GM21526 (cell line): ENCODE results near the gene ADD1.
"Not testable (repeated sequence)": the region's sequence is repeated elsewhere in the genome, so short reads cannot be mapped to it uniquely, and the experiment has no call there.

Source experiments
- ATAC-seq: cut with Tn5 transposase; IDR thresholded peaks from one replicate; pipeline ENCODE4 v1.9.1; 2021; ENCODE audit warnings: moderate library complexity; ENCODE audit not compliant: unreplicated experiment, low FRiP score

Gene ADD1

GRCh38 chr4:2940267-2941137 is 96.9 kb downstream of the ADD1 start:
- ATAC-seq = no peak

- no peak for ATAC-seq
These were observed 97.7 kb downstream of the ADD1 start for GRCh38 chr4:2941138-2942036.

- ATAC-seq = no peak
These were observed 98.4 kb downstream of the ADD1 start for GRCh38 chr4:2942037-2942531.

GRCh38 chr4:2942532-2943363 is 99.1 kb downstream of the ADD1 start:
- ATAC-seq = no peak

- ATAC-seq = no peak
These were observed 99.9 kb downstream of the ADD1 start for GRCh38 chr4:2943364-2944090.

GRCh38 chr4:2944091-2944482 is 100.4 kb downstream of the ADD1 start:
- ATAC-seq = no peak

- ATAC-seq = no peak
These were observed 101.2 kb downstream of the ADD1 start for GRCh38 chr4:2944586-2945526.

- not testable (repeated sequence) for ATAC-seq
These were observed 102.3 kb downstream of the ADD1 start for GRCh38 chr4:2945619-2946604.

GRCh38 chr4:2946812-2947600 is 103.4 kb downstream of the ADD1 start:
- no peak for ATAC-seq

- no peak for ATAC-seq
These were observed 104.3 kb downstream of the ADD1 start for GRCh38 chr4:2947926-2948325.

- ATAC-seq = no peak
These were observed 105.5 kb downstream of the ADD1 start for GRCh38 chr4:2948895-2949781.

- no peak for ATAC-seq
These were observed 106.1 kb downstream of the ADD1 start for GRCh38 chr4:2949782-2950125.

- no peak for ATAC-seq
These were observed 106.8 kb downstream of the ADD1 start for GRCh38 chr4:2950221-2950989.

GRCh38 chr4:2953496-2953895 is 109.9 kb downstream of the ADD1 start:
- no peak for ATAC-seq
